ENCODE measurements around the gene FBXL16. TPM values are rescaled to one million over a fixed set of nuclear protein-coding genes. Genes with fewer than 3 reads are reported as not detected.
A peak's percentile ranks its signal among the peaks of the same experiment; 100 is the strongest.

The FBXL16 gene
- total and polyA plus RNA-seq, 2 donors (not counting 1 experiment from before 2014, with no cell fraction given): 0.07 TPM; not detected in 1

GRCh38 chr16:720990-721764 is 15.6 kb upstream of the FBXL16 start, which contains the start of gene ANTKMT:
Gene ANTKMT, plus strand, starts transcription at chr16:721146. Its CDS starts 129 bp downstream, at chr16:721275.
- Histone ChIP-seq H3K27ac (ENCODE audit: insufficient read depth, low read length) (peak within 1 kb of the TSS; percentile 74), H3K4me2 (ENCODE audit: extremely low read depth, insufficient read depth, low read length) (peak within 1 kb of the TSS; percentile 75), H2AFZ (ENCODE audit: low read length) (peak within 1 kb of the TSS; percentile 76), H3K9ac (ENCODE audit: insufficient read depth, low read length) (peak within 1 kb of the TSS; percentile 75), H3K79me2 (ENCODE audit: control insufficient read depth, insufficient read depth, low read length) (no peaks in the 10 kb centered on the region), H3K4me3 (replicated peaks in 1 of 4; ENCODE audit: control extremely low read depth in 1 of 4, insufficient read depth in 1 of 4, low read depth in 3 of 4, low read length in 4 of 4) (peak within 1 kb of the TSS; percentile 63 to 88 (median 76)), H3K27me3 (ENCODE audit: control insufficient read depth, insufficient read depth, low read length) (no peaks in the 10 kb centered on the region), H3K4me1 (ENCODE audit: control insufficient read depth, extremely low read depth, insufficient read depth, low read length) (peaks cover 11% of the 10 kb centered on the region), H3K9me3 (ENCODE audit: control insufficient read depth, insufficient read depth, low read depth, low read length) (no peaks in the 10 kb centered on the region), H4K20me1 (ENCODE audit: control insufficient read depth, extremely low read depth, insufficient read depth, low read length) (no peaks in the 10 kb centered on the region), H3K36me3 (ENCODE audit: control insufficient read depth, insufficient read depth, low read length) (peaks cover 2% of the 10 kb centered on the region)
- DNase-seq (ENCODE audit: low read depth in 2 of 2): peak; percentile 68 to 73
- TF ChIP-seq CTCF (conservative IDR thresholded peaks at IDR 0.05 in 1 of 2, IDR thresholded peaks at IDR 0.05 in 1 of 2; ENCODE audit: low read depth in 1 of 2, low read length in 2 of 2) (no peak), EZH2 (IDR thresholded peaks at IDR 0.05; ENCODE audit: low read length, missing control alignments) (no peak)

- Histone ChIP-seq H3K79me2 (ENCODE audit: control insufficient read depth, insufficient read depth, low read length) (no peaks in the 10 kb centered on the region), H2AFZ (ENCODE audit: low read length) (peak overlapping the region; percentile 76), H4K20me1 (ENCODE audit: control insufficient read depth, extremely low read depth, insufficient read depth, low read length) (no peaks in the 10 kb centered on the region), H3K9ac (ENCODE audit: insufficient read depth, low read length) (peak overlapping the region; percentile 75), H3K4me1 (ENCODE audit: control insufficient read depth, extremely low read depth, insufficient read depth, low read length) (peaks cover 11% of the 10 kb centered on the region), H3K27ac (ENCODE audit: insufficient read depth, low read length) (peak overlapping the region; percentile 74), H3K27me3 (ENCODE audit: control insufficient read depth, insufficient read depth, low read length) (no peaks in the 10 kb centered on the region), H3K9me3 (ENCODE audit: control insufficient read depth, insufficient read depth, low read depth, low read length) (no peaks in the 10 kb centered on the region), H3K4me3 (replicated peaks in 1 of 4; ENCODE audit: control extremely low read depth in 1 of 4, insufficient read depth in 1 of 4, low read depth in 3 of 4, low read length in 4 of 4) (peak overlapping the region; percentile 63 to 88 (median 76)), H3K4me2 (ENCODE audit: extremely low read depth, insufficient read depth, low read length) (peak overlapping the region; percentile 67), H3K36me3 (ENCODE audit: control insufficient read depth, insufficient read depth, low read length) (peaks cover 2% of the 10 kb centered on the region)
- DNase-seq (ENCODE audit: low read depth in 2 of 2): peak; percentile 59 to 73
- TF ChIP-seq EZH2 (IDR thresholded peaks at IDR 0.05; ENCODE audit: low read length, missing control alignments): no peak
- peak in 1 of 2 donors; percentile 27 for TF ChIP-seq CTCF (conservative IDR thresholded peaks at IDR 0.05 in 1 of 2, IDR thresholded peaks at IDR 0.05 in 1 of 2; ENCODE audit: low read depth in 1 of 2, low read length in 2 of 2)
Observed at GRCh38 chr16:720447-720989, 14.9 kb upstream of the FBXL16 start.

- Histone ChIP-seq H3K79me2 (ENCODE audit: control insufficient read depth, insufficient read depth, low read length) (no peaks in the 10 kb centered on the region), H3K9me3 (ENCODE audit: control insufficient read depth, insufficient read depth, low read depth, low read length) (no peaks in the 10 kb centered on the region), H3K27me3 (ENCODE audit: control insufficient read depth, insufficient read depth, low read length) (no peaks in the 10 kb centered on the region), H3K4me2 (ENCODE audit: extremely low read depth, insufficient read depth, low read length) (peak overlapping the region; percentile 67), H4K20me1 (ENCODE audit: control insufficient read depth, extremely low read depth, insufficient read depth, low read length) (no peaks in the 10 kb centered on the region), H3K4me1 (ENCODE audit: control insufficient read depth, extremely low read depth, insufficient read depth, low read length) (peaks cover 11% of the 10 kb centered on the region), H3K27ac (ENCODE audit: insufficient read depth, low read length) (peak overlapping the region; percentile 74), H3K9ac (ENCODE audit: insufficient read depth, low read length) (peak overlapping the region; percentile 75), H2AFZ (ENCODE audit: low read length) (no peak overlapping the region), H3K36me3 (ENCODE audit: control insufficient read depth, insufficient read depth, low read length) (peaks cover 2% of the 10 kb centered on the region), H3K4me3 (replicated peaks in 1 of 4; ENCODE audit: control extremely low read depth in 1 of 4, insufficient read depth in 1 of 4, low read depth in 3 of 4, low read length in 4 of 4) (peak overlapping the region; percentile 63 to 88 (median 76))
- TF ChIP-seq CTCF (conservative IDR thresholded peaks at IDR 0.05 in 1 of 2, IDR thresholded peaks at IDR 0.05 in 1 of 2; ENCODE audit: low read depth in 1 of 2, low read length in 2 of 2) (peak; percentile 7 to 14), EZH2 (IDR thresholded peaks at IDR 0.05; ENCODE audit: low read length, missing control alignments) (no peak)
- DNase-seq (ENCODE audit: low read depth in 2 of 2): no peak
Observed at GRCh38 chr16:719815-720446, 14.3 kb upstream of the FBXL16 start.
